ENCODE measurements around the gene ARMC10.

ARMC10 gene

DNA sequence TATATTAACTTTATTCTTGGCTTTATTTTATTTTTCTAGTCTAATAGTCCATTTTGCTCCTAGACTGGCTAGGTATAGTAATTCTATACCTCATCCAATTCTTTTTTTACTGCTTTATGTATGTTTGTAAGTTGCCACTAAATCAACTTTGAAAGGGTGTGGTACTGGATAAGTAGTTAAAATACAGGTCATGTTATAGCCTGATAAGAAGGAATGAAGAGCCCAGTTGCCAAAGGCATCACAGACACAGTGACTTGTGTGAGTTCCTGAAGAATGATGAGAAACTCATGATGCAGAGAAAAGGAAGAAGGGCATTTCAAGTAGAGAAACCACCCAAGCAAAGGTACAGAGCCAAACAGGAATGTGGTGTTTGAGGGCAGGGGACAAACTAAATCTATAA lies 46.7 kb downstream of the ARMC10 start:
- in situ Hi-C loops (cut with MboI; ENCODE audit: low sequenced_read_pairs, unreplicated experiment), result no loop called here
- TF ChIP-seq, protein P1, sequence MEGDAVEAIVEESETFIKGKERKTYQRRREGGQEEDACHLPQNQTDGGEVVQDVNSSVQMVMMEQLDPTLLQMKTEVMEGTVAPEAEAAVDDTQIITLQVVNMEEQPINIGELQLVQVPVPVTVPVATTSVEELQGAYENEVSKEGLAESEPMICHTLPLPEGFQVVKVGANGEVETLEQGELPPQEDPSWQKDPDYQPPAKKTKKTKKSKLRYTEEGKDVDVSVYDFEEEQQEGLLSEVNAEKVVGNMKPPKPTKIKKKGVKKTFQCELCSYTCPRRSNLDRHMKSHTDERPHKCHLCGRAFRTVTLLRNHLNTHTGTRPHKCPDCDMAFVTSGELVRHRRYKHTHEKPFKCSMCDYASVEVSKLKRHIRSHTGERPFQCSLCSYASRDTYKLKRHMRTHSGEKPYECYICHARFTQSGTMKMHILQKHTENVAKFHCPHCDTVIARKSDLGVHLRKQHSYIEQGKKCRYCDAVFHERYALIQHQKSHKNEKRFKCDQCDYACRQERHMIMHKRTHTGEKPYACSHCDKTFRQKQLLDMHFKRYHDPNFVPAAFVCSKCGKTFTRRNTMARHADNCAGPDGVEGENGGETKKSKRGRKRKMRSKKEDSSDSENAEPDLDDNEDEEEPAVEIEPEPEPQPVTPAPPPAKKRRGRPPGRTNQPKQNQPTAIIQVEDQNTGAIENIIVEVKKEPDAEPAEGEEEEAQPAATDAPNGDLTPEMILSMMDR (IDR thresholded peaks at IDR 0.05; ENCODE audit: borderline replicate concordance, control extremely low read depth, extremely low read depth, insufficient read depth, missing control alignments), result no peak
- no peak for DNase-seq (ENCODE audit: low spot score)

DNA sequence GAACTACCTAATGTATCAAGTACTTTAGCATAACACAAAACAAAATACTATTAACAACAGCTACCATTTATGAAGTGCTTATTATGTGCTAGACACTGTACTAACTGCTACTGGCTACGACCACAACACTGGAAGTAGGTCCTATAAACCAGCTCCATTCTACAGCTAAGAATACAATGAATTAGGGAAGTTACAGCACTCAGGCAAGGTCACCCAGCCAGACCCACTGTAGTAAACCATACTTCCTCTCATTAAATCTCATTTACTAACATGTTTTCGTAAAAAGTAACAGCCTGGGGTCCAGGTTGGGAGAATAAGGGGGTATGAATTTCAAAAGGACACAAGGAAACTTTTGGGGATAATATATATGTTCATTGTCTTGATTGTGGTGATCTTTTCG lies 48.6 kb downstream of the ARMC10 start:
- in situ Hi-C loops (cut with MboI; ENCODE audit: low sequenced_read_pairs, unreplicated experiment), result no loop called here
- no peak for DNase-seq (ENCODE audit: low spot score)
- TF ChIP-seq, protein P1 (IDR thresholded peaks at IDR 0.05; ENCODE audit: borderline replicate concordance, control extremely low read depth, extremely low read depth, insufficient read depth, missing control alignments), result no peak

DNA sequence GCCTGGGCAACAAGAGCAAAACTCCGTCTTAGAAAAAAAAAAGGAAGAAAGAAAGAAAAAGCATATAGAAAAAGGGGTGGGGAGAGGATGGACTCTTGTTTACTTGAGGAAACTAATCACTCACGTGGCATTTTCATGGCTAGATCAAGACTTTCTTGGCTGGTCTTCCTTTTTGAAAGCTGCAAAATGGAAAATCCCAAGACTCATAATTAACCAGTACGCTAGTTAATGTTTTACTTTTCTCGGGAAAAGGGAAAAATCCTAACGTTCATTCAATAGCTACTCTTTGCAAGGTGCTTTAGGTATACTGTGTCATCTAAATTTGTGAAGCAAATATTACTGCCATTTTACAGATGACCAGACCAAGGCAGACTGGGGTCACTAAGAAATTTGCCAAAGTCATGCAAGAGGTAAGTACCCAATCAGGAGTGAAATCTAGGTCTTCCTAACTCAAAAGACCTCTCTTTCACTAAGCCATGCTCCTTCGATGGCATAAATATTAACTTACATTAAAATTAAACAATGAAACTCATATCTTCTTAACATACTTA lies 49.6 kb downstream of the ARMC10 start:
- in situ Hi-C loops (cut with MboI; ENCODE audit: low sequenced_read_pairs, unreplicated experiment), result no loop called here
- TF ChIP-seq, protein P1 (IDR thresholded peaks at IDR 0.05; ENCODE audit: borderline replicate concordance, control extremely low read depth, extremely low read depth, insufficient read depth, missing control alignments), result no peak
- no peak for DNase-seq (ENCODE audit: low spot score)

DNA sequence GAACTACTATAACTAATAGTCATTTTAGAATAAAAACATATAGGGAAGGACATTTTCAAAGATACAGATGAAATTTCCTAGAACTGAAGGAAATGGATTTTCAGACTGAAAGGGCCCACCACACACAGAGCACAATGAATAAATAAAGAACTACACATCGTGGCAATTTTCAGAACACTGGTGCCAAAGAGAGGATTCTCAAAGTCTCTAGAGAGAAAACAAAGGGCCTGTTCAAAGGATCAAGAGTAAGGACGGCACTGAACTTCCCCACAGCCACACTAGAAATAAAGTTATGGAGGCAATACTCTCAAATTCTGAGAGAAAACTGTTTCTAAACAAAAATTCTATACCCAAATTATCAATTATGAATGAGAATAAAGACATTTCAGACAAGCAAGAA lies 52.1 kb downstream of the ARMC10 start:
- no peak for DNase-seq (ENCODE audit: low spot score)
- TF ChIP-seq, protein P1 (IDR thresholded peaks at IDR 0.05; ENCODE audit: borderline replicate concordance, control extremely low read depth, extremely low read depth, insufficient read depth, missing control alignments), result no peak
- in situ Hi-C loops (cut with MboI; ENCODE audit: low sequenced_read_pairs, unreplicated experiment), result no loop called here

DNA sequence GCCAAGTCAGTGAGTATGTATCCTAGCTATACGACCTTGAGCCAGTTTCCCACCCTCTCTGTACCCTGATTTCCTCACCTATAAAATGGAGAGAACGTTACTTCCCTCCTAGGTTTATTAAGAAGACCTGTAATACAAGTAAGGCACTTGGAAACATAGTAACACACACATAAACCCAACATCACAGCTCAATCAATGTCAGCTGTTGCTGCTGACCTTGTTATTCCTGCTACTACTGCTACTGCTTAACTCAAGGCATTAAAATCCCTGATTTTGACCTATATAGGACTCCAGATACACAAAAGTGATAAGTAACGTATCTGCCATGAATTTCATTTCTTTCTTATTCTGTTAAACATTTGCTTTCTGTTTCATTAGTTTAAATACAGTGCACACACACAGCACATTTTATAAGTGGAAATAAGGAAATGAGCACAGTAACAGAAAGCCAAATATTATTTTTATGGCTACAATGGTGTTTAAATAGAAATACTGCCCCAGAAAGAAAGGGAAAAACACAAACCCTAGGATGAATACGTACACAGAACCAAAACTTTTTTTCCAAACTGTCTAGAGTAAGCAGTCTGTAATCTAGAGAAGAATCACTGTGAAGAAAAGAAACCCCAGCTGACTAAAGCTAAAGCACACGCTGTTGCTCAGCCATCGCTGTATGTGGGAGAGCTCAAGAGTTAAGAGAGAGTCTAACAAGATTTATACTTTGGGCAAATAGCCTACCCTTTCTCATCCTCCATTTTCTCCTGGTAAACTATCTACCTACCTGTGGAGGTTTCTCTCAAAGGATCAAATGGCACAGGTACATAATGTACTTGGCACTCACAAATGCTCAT lies 55.0 kb downstream of the ARMC10 start:
- TF ChIP-seq, protein P1 (IDR thresholded peaks at IDR 0.05; ENCODE audit: borderline replicate concordance, control extremely low read depth, extremely low read depth, insufficient read depth, missing control alignments), result no peak
- DNase-seq (ENCODE audit: low spot score), result no peak
- in situ Hi-C loops (cut with MboI; ENCODE audit: low sequenced_read_pairs, unreplicated experiment), result no loop called here

DNA sequence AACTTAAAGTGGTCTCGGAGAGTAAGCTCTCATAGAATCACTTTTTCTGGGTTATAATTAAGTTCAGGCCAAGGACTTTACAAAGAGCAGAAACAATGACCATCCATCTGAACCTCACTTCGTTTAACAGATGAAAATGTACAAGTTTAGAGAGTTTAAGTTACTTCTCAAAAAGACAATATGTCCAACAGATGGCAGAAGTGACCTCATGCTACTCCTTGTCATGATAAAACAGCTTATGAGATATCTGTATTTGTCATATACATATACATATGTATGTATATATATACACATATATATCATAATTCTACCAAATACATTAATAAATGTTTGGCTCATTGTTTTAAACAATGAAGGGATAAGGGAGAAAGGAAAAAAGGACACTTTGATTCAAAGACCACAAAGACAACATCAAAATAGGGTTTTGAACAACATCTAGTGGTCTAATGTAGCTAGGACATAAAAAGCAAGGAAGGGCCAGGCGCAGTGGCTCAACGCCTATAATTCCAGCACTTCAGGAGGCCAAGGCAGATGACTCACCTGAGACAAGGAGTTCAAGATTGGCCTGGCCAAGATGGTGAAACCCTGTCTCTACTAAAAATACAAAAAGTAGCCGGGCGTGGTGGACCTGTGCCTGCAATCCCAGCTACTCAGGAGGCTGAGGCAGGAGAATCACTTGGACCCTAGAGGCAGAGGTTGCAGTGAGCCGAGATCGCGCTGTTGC lies 56.1 kb downstream of the ARMC10 start:
- no peak for DNase-seq (ENCODE audit: low spot score)
- in situ Hi-C loops (cut with MboI; ENCODE audit: low sequenced_read_pairs, unreplicated experiment), result no loop called here
- TF ChIP-seq, protein P1 (IDR thresholded peaks at IDR 0.05; ENCODE audit: borderline replicate concordance, control extremely low read depth, extremely low read depth, insufficient read depth, missing control alignments), result no peak
